ENCODE results near the gene EFNA4. TPM values are rescaled to one million over a fixed set of nuclear protein-coding genes. Genes with fewer than 3 reads are reported as not detected.

The EFNA4 gene
- total and polyA plus RNA-seq, 9 of the 15 experiments (the other 6 are each of a cell fraction or from before 2014, with no cell fraction given) = 0.68 to 7.4 (median 6.1) TPM

DNA sequence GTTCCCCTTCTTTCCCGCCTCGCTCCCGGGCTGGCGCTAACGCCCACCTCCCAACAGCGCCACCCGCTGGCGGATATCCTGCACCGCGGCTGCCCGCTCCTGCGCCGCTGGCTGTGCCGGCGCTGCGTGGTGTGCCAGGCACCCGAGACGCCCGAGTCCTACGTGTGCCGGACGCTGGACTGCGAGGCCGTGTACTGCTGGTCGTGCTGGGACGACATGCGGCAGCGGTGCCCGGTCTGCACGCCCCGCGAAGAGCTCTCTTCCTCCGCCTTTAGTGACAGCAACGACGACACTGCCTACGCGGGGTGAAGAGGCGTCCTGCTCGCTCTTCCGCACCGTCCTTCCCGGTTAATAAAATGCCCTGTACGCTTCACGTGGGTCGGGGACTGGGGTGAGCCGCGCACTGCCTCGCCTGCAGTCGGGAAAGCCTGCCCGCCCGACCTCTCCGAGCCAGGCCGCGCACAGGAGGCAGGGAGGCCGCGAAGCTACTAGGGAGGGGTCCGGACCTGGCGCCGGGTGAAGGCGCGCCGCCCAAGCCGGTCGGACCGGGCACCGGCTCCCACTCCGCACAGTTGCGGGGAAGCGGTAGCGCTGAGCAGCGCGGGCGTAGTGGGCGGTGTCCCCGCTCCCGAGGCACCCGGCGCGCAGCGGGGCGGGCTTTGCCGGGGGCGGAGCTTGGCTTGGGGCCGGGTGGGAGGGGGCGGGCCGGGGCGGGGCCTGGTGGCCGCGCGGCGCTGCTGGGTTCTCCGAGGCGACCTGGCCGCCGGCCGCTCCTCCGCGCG, 12.8 kb upstream of the EFNA4 start, which contains the start of gene ADAM15:
TSS of gene ADAM15 (plus strand) at position 757 of the 782 bp plus-strand sequence. CDS start 71 bp downstream, outside the sequence.
- POLR2A ChIA-PET = interaction anchor here (0.6 to 1.7 kb wide), 10 partner anchors 9 to 122 kb away, joined by 3 to 6 read pairs (median 3); no protein-coding TSS in a partner anchor
- H4K20me1 ChIP-seq (replicated peaks; ENCODE audit: control insufficient read depth, insufficient read depth, low read length) = no peaks in the 10 kb centered on the region
- H3K9me3 ChIP-seq (replicated peaks; ENCODE audit: control insufficient read depth, insufficient read depth, low read depth, low read length) = no peaks in the 10 kb centered on the region
- H3K9ac ChIP-seq (ENCODE audit: insufficient read depth in 1 of 2, low read depth in 2 of 2, low read length in 2 of 2) = peak within 1 kb of the TSS; percentile 90 to 96
- BruUV-seq (replicated peaks) = no TSS peak
- in situ Hi-C loops (cut with MboI) = no loop called here
- peak within 1 kb of the TSS; percentile 83 for H3K27ac ChIP-seq (ENCODE audit: extremely low read depth, low read depth, low read length)
- DNase-seq (ENCODE audit: extremely low read depth in 1 of 4, low spot score in 3 of 4) (peak; percentile 91 to 98 (median 98)), ATAC-seq (peak; percentile 90), FAIRE-seq (peak; percentile 58)
- WGBS (ENCODE audit: insufficient coverage, low coverage, missing lambda C conversion rate) = under 1% methylated on average over 58 of the region's 99 CpGs
- CTCF ChIA-PET (ENCODE audit: low intra/inter-chr PET ratio) = interaction anchor here (0.6 to 1.4 kb wide), 4 partner anchors 34 to 570 kb away, joined by 3 to 4 read pairs (median 3); partner anchors contain the start of gene PYGO2
- peak within 1 kb of the TSS; percentile 80 for H3K4me3 ChIP-seq
- intact Hi-C loops (cut with micrococcal nuclease) = no loop called here
- peaks cover 29 to 51% of the 10 kb centered on the region in 2 experiments for H3K4me1 ChIP-seq (replicated peaks in 1 of 2; ENCODE audit: control insufficient read depth in 2 of 2, insufficient read depth in 2 of 2, low read length in 2 of 2)
- peaks cover 1% of the 10 kb centered on the region for H3K9me1 ChIP-seq (ENCODE audit: control insufficient read depth, insufficient read depth, low read length)
- H3K79me2 ChIP-seq (ENCODE audit: control insufficient read depth, insufficient read depth, low read length) = peaks cover 19% of the 10 kb centered on the region
- H3K27me3 ChIP-seq (ENCODE audit: control insufficient read depth in 2 of 2, insufficient read depth in 2 of 2, low read length in 2 of 2) = no peaks in the 10 kb centered on the region
- H3K36me3 ChIP-seq (ENCODE audit: control insufficient read depth, insufficient read depth, low read length) = peaks cover 19% of the 10 kb centered on the region; the same call in 1 of the 3 replicates
- peak within 1 kb of the TSS; percentile 95 for H2AFZ ChIP-seq (ENCODE audit: low read depth, low read length)
- peak within 1 kb of the TSS; percentile 99 for H3K4me2 ChIP-seq (ENCODE audit: insufficient read depth, low read length)
- TF ChIP-seq CXXC5 (CRISPR knock-in tag; IDR thresholded peaks at IDR 0.05) (peak; percentile 82; the same call in 1 of the 2 replicates), HLTF (IDR thresholded peaks at IDR 0.05) (no peak), ZBTB17 (CRISPR knock-in tag; IDR thresholded peaks at IDR 0.05) (no peak)
- TF ChIP-seq, protein P1, sequence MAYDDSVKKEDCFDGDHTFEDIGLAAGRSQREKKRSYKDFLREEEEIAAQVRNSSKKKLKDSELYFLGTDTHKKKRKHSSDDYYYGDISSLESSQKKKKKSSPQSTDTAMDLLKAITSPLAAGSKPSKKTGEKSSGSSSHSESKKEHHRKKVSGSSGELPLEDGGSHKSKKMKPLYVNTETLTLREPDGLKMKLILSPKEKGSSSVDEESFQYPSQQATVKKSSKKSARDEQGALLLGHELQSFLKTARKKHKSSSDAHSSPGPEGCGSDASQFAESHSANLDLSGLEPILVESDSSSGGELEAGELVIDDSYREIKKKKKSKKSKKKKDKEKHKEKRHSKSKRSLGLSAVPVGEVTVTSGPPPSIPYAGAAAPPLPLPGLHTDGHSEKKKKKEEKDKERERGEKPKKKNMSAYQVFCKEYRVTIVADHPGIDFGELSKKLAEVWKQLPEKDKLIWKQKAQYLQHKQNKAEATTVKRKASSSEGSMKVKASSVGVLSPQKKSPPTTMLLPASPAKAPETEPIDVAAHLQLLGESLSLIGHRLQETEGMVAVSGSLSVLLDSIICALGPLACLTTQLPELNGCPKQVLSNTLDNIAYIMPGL (CRISPR knock-in tag; IDR thresholded peaks at IDR 0.05) = peak; percentile 87
- TF ChIP-seq, protein P2, sequence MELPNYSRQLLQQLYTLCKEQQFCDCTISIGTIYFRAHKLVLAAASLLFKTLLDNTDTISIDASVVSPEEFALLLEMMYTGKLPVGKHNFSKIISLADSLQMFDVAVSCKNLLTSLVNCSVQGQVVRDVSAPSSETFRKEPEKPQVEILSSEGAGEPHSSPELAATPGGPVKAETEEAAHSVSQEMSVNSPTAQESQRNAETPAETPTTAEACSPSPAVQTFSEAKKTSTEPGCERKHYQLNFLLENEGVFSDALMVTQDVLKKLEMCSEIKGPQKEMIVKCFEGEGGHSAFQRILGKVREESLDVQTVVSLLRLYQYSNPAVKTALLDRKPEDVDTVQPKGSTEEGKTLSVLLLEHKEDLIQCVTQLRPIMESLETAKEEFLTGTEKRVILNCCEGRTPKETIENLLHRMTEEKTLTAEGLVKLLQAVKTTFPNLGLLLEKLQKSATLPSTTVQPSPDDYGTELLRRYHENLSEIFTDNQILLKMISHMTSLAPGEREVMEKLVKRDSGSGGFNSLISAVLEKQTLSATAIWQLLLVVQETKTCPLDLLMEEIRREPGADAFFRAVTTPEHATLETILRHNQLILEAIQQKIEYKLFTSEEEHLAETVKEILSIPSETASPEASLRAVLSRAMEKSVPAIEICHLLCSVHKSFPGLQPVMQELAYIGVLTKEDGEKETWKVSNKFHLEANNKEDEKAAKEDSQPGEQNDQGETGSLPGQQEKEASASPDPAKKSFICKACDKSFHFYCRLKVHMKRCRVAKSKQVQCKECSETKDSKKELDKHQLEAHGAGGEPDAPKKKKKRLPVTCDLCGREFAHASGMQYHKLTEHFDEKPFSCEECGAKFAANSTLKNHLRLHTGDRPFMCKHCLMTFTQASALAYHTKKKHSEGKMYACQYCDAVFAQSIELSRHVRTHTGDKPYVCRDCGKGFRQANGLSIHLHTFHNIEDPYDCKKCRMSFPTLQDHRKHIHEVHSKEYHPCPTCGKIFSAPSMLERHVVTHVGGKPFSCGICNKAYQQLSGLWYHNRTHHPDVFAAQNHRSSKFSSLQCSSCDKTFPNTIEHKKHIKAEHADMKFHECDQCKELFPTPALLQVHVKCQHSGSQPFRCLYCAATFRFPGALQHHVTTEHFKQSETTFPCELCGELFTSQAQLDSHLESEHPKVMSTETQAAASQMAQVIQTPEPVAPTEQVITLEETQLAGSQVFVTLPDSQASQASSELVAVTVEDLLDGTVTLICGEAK (IDR thresholded peaks at IDR 0.05) = peak; percentile 73; the same call in 1 of the 2 replicates
- TF ChIP-seq, protein P2 (CRISPR knock-in tag; IDR thresholded peaks at IDR 0.05) = no peak

Measured in K562 (cell line).